Activated T-cell treated with anti-CD3 and anti-CD28 coated beads, Interleukin-2, amount 50 U/mL, for 24 hours (primary cell): ENCODE data around the gene TBCA.
"Not testable (repeated sequence)": the region's sequence is repeated elsewhere in the genome, so short reads cannot be mapped to it uniquely, and the experiment has no call there.

Source experiments
- DNase-seq: peaks from one replicate; pipeline ENCODE4 v3.0.0-alpha.2; 2020
- H3K27ac Mint-ChIP-seq: 2 replicates; pipeline ENCODE4 v1.8.0; 2020; ENCODE audit warnings: mild to moderate bottlenecking, mixed read lengths
- H3K27me3 Mint-ChIP-seq: 2 replicates; pipeline ENCODE4 v1.8.0; 2020; ENCODE audit warnings: mixed read lengths
- H3K36me3 Mint-ChIP-seq: 2 replicates; pipeline ENCODE4 v1.8.0; 2020; ENCODE audit warnings: low read depth, mixed read lengths
- H3K4me1 Mint-ChIP-seq: 2 replicates; pipeline ENCODE4 v1.8.0; 2020; ENCODE audit warnings: low read depth, mixed read lengths
- H3K4me3 Mint-ChIP-seq: 2 replicates; pipeline ENCODE4 v1.8.0; 2020; ENCODE audit warnings: mild to moderate bottlenecking, moderate library complexity, mixed read lengths
- H3K9me3 Mint-ChIP-seq: 2 replicates; pipeline ENCODE4 v1.8.0; 2020; ENCODE audit warnings: mixed read lengths

TBCA gene

DNA sequence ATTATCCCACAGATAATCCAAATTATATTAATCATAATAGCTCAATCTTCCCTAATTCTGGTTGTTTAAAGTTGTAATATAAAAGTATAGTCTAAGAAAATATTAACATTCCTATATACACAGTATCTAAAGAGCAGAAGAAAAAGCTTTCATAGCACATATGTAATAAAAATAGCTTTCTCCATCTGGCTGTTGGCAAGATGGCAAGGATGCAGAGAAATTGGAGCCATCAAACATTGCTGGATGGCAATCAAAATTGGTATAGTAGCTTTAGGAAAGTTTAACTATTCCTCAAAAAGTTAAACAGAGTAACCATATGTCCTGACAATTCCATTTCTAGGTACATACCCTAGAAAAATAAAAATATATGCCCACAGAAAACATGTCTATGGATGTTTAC, 66.8 kb downstream of the TBCA start:
- H3K9me3 Mint-ChIP-seq = no peaks in the 10 kb centered on the region
- H3K27ac Mint-ChIP-seq = no peak overlapping the region
- no peaks in the 10 kb centered on the region for H3K27me3 Mint-ChIP-seq
- no peak for DNase-seq
- H3K36me3 Mint-ChIP-seq = peaks cover 43% of the 10 kb centered on the region
- H3K4me3 Mint-ChIP-seq = no peak overlapping the region
- H3K4me1 Mint-ChIP-seq = peaks cover 7% of the 10 kb centered on the region

DNA sequence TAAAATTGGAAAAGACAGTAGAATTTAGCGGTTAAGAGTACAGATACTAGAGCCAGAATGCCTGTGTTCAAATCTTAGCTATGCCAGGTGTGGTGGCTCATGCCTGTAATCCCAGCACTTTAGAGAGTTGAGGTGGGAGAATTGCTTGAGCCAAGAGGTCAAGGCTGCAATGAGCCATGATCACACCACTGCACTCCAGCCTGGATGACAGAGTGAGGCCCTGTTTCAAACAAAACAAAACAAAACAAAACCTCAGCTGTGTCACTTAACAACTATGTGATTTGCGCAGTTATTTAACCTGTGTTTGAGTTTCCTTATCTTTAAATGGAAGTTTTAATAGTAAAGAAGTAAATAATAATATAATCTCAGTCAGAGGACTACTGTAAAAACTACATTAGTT, 68.3 kb downstream of the TBCA start:
- Mint-ChIP-seq H3K27ac (no peak overlapping the region), H3K36me3 (peaks cover 56% of the 10 kb centered on the region), H3K27me3 (no peaks in the 10 kb centered on the region), H3K4me1 (peaks cover 7% of the 10 kb centered on the region), H3K9me3 (no peaks in the 10 kb centered on the region), H3K4me3 (no peak overlapping the region)
- DNase-seq = no peak

DNA sequence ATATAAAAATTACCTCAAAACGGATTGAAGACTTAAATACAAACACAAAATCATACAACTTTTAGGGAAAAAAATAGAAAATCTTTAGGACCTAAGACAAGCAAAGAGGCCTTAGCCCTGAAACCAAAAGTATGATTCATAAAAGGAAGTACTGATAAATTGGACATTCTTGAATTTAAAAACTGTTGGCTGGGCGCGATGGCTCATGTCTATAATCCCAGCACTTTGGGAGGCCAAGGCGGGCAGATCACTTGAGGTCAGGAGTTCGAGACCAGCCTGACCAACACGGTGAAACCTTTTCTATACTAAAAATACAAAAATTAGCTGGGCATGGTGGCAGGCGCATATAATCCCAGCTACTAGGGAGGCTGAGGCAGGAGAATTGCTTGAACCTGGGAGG, 76.6 kb downstream of the TBCA start:
- not testable (repeated sequence) for DNase-seq, H3K4me3 Mint-ChIP-seq, H3K27me3 Mint-ChIP-seq, H3K9me3 Mint-ChIP-seq, H3K27ac Mint-ChIP-seq
- peaks cover 91% of the 10 kb centered on the region for H3K36me3 Mint-ChIP-seq
- peaks cover 43% of the 10 kb centered on the region for H3K4me1 Mint-ChIP-seq

DNA sequence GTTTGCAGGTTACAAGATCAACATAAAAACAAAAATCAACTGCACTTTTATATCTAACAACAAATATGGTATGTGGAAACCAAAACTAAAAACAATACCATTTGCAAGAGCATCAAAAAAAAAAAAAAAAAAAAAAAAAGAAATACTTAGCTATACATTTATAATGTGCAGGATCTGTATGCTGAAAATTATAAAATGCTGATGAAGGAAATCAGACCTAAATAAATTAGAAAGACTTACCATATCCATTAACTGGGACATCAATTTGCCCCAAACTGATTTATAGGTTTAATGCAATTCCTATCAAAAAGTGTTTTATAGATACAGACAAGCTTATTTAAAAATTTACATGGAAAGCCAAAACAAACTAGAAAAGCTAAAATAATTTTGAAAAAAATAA, 77.2 kb downstream of the TBCA start:
- Mint-ChIP-seq H3K36me3 (peaks cover 91% of the 10 kb centered on the region), H3K27me3 (no peaks in the 10 kb centered on the region), H3K4me3 (no peak overlapping the region), H3K27ac (no peak overlapping the region), H3K9me3 (peaks cover 2% of the 10 kb centered on the region), H3K4me1 (peaks cover 45% of the 10 kb centered on the region)
- DNase-seq = no peak

DNA sequence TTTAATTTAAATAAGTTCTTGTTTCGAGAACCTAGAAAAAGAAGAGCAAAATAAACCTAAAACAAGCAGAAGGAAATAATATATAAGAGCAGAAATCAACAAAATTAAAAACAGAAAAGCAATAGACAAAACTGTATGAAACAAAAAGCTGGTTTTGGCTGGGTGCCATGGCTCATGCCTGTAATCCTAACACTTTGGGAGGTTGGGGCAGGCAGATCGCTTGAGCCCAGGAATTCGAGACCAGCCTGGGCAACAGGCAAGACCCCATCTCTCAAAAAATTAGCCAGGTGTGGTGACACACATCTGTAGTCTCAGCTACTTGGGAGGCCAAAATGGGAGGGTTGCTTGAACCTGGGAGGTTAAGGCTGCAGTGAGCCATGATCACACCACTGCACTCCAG, 78.4 kb downstream of the TBCA start:
- peaks cover 2% of the 10 kb centered on the region for H3K9me3 Mint-ChIP-seq
- H3K4me3 Mint-ChIP-seq = no peak overlapping the region
- peaks cover 45% of the 10 kb centered on the region for H3K4me1 Mint-ChIP-seq
- H3K36me3 Mint-ChIP-seq = peaks cover 91% of the 10 kb centered on the region
- no peak for DNase-seq
- no peak overlapping the region for H3K27ac Mint-ChIP-seq
- no peaks in the 10 kb centered on the region for H3K27me3 Mint-ChIP-seq

DNA sequence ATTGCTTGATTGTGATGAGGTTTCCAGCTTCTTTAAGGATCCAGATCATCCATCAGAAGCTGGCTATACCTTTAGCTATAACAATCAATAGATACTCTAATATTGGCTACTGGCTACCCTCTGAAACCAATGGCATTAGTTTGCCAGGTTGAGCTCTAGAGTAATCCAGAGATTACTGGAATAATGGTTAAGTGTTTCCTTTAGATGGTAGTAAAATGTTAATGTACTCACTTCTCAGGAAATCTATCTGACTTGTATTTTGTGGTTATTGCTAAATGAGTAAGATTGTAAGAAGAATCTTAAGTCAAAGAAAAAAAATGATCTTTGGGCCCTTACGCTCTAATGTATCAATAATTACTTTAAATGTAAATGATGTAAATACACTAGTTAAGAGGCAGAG, 80.0 kb downstream of the TBCA start:
- peaks cover 2% of the 10 kb centered on the region for H3K9me3 Mint-ChIP-seq
- no peak for DNase-seq
- H3K36me3 Mint-ChIP-seq = peaks cover 91% of the 10 kb centered on the region
- H3K4me1 Mint-ChIP-seq = peaks cover 42% of the 10 kb centered on the region
- H3K4me3 Mint-ChIP-seq = no peak overlapping the region
- H3K27me3 Mint-ChIP-seq = no peaks in the 10 kb centered on the region
- no peak overlapping the region for H3K27ac Mint-ChIP-seq

DNA sequence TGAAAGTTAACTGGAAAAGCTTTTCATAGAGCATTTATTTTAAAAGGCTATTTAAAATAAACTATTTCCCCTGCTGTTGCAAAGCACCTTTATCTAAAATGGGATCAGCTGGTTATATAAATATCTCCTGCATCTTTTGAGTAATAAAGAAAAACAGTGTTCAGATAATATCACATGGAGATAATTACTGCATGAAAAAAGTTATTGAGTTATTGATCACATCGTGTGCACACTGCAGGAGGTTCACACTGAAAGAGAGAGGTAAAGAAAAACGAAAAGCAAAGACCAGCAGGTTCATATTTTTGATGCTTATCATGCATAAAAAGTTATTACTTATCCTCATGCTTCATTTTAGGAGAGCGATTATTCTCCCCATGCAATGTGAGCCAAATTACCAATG, 82.2 kb downstream of the TBCA start:
- Mint-ChIP-seq H3K4me1 (peaks cover 26% of the 10 kb centered on the region), H3K36me3 (peaks cover 83% of the 10 kb centered on the region), H3K27me3 (no peaks in the 10 kb centered on the region), H3K4me3 (no peak overlapping the region), H3K27ac (no peak overlapping the region), H3K9me3 (peaks cover 2% of the 10 kb centered on the region)
- DNase-seq = no peak

DNA sequence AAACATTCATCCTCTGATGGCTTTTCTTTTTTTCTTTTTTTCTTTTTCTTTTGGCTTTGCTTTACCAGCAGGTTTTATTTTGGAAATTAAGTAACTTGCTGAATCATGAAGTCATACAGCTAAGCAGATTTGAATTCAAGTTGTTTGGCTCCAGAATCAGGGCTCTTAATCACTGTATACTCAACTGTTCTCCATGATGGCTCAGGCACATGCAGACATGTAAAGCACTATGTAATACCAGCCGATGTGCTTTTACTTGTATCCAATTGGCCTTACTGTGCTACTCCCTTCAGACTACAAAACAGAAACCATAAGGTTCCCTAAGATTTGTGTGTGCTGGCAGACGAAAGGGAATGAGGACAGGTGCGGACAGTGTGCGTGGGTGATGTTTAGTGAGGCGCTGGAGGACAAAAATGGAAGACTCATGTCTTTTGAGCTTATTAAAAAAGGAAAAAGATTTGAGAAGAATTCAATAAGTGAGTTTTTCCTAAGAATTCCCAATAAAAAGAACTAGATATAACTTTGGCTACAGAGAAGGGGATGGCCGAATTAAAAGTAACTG, 92.9 kb downstream of the TBCA start:
- H3K27me3 Mint-ChIP-seq = peaks cover 7% of the 10 kb centered on the region
- peaks cover 10% of the 10 kb centered on the region for H3K36me3 Mint-ChIP-seq
- no peak overlapping the region for H3K27ac Mint-ChIP-seq
- H3K9me3 Mint-ChIP-seq = no peaks in the 10 kb centered on the region
- DNase-seq = no peak
- H3K4me1 Mint-ChIP-seq = no peaks in the 10 kb centered on the region
- no peak overlapping the region for H3K4me3 Mint-ChIP-seq

DNA sequence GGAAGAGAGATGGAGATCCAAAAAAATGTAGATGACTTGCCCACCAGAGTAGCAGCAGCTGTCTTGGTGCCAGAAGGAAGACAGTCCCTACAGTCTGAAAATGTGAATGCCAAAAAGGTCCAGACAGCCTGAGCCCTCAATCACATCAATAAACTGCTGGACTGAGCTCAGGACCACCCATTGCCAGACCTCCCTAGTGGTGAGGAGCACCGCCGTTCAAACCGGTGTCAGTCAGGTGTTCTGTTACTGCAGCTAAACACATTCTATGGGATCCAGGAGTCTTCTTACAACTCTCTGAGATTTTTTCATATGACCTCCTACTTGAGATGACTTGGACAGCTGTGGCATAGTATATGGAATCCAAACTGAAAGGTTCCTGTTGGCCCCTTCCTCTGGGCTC, 105.6 kb downstream of the TBCA start:
- no peaks in the 10 kb centered on the region for H3K36me3 Mint-ChIP-seq
- H3K9me3 Mint-ChIP-seq = peaks cover 10% of the 10 kb centered on the region
- no peak for DNase-seq
- peaks cover 37% of the 10 kb centered on the region for H3K27me3 Mint-ChIP-seq
- H3K27ac Mint-ChIP-seq = no peak overlapping the region
- no peaks in the 10 kb centered on the region for H3K4me1 Mint-ChIP-seq
- H3K4me3 Mint-ChIP-seq = no peak overlapping the region

DNA sequence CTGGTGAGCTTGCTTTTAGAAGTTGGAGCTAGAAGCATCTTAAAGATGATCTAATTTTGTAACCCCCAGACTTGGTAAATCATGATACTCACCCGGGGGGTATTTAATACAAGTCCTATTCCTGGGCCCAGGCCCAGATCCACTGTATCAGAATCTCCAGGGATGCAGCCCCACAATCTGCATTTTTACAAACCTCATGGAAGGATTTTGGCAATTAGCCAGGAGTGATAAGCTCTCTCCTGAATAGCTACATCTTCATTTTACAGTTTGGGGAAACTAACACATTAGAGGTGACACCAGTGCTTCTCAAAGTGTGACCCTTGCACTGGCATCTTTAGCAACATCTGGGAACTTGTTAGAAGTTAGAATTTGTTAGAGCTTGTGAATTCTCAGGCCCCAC, 106.5 kb downstream of the TBCA start:
- no peak for DNase-seq
- Mint-ChIP-seq H3K4me3 (no peak overlapping the region), H3K9me3 (peaks cover 4% of the 10 kb centered on the region), H3K36me3 (no peaks in the 10 kb centered on the region), H3K4me1 (no peaks in the 10 kb centered on the region), H3K27me3 (peaks cover 35% of the 10 kb centered on the region), H3K27ac (no peak overlapping the region)

DNA sequence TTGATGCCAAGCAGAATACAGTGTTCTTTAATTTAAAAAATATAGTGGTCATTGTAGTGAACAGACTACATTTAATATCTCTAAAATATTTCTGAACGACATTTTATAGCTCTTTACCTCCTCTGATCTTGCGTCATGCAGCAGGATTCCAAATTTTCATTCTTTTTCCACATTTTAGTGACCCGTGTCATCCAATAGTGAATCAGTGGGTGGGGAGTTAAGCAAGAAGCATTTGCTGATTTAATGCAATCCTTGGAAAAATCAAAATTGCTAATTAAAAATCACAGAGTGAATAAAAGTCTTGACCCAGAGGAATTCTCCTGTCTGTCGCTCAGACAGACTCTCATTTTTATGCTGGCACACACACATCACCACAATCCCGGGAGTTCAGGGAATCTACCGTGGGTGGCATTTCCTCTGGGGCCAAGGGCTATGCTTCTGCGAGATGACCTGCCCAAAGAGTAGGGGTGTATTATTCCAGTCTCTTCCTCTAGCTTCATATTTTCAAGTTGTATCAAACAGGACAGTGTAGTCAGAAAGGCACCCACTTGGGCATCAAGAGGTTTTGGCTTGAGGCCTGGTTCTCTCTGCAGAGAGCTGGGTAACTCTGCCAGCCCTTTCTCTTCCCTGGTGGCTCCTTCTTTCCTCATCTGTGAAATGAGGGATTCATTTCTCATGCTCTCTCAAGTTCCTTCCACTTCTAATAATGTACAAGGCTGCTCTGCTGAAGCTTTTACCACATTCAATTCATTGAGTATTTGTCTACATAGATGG, 112.9 kb downstream of the TBCA start:
- H3K4me3 Mint-ChIP-seq = no peak overlapping the region
- H3K36me3 Mint-ChIP-seq = no peaks in the 10 kb centered on the region
- peaks cover 42% of the 10 kb centered on the region for H3K27me3 Mint-ChIP-seq
- H3K4me1 Mint-ChIP-seq = peaks cover 19% of the 10 kb centered on the region
- no peak for DNase-seq
- no peaks in the 10 kb centered on the region for H3K9me3 Mint-ChIP-seq
- H3K27ac Mint-ChIP-seq = no peak overlapping the region

DNA sequence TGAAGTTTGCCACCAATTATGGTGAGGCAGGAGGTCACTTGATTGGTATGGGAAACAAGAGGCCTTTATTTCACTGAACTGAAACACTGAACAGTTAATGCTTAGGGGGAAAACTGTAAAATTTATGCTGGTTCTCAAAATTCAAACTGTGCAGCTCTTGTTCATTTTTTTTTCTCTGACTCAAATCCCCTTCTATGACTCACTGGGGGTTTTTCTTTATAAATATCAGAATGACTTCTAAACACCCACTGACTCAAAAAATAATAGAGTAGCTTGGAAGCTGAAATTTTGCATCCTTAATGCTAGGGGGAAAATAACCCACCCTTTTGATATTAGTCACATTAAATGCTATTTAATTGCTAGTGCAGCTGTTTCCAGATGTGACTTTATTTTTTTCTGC, 113.5 kb downstream of the TBCA start:
- Mint-ChIP-seq H3K27ac (no peak overlapping the region), H3K9me3 (no peaks in the 10 kb centered on the region), H3K4me1 (peaks cover 19% of the 10 kb centered on the region), H3K27me3 (peaks cover 46% of the 10 kb centered on the region), H3K4me3 (no peak overlapping the region), H3K36me3 (no peaks in the 10 kb centered on the region)
- no peak for DNase-seq

DNA sequence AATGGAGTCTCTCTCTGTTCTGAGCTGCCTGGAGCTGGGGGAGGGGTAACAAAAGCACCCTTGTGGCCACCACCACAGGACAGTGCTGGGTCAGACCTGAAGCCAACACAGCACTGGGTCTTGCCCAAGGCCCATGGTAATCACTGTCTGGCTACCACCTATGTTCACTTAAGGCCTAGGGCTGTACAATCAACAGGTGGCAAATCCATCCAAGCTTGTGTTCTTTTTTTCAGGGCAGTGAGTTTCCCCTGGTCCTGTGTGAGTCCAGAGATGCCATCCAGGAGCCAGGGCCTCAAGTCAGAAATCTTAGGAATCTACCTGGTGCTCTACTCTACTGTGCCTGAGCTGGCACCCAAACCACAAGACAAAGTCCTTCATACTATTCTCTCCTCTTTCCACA, 117.5 kb downstream of the TBCA start:
- peaks cover 72% of the 10 kb centered on the region for H3K27me3 Mint-ChIP-seq
- no peak overlapping the region for H3K4me3 Mint-ChIP-seq
- H3K4me1 Mint-ChIP-seq = peaks cover 19% of the 10 kb centered on the region
- DNase-seq = no peak
- H3K36me3 Mint-ChIP-seq = no peaks in the 10 kb centered on the region
- no peaks in the 10 kb centered on the region for H3K9me3 Mint-ChIP-seq
- no peak overlapping the region for H3K27ac Mint-ChIP-seq

DNA sequence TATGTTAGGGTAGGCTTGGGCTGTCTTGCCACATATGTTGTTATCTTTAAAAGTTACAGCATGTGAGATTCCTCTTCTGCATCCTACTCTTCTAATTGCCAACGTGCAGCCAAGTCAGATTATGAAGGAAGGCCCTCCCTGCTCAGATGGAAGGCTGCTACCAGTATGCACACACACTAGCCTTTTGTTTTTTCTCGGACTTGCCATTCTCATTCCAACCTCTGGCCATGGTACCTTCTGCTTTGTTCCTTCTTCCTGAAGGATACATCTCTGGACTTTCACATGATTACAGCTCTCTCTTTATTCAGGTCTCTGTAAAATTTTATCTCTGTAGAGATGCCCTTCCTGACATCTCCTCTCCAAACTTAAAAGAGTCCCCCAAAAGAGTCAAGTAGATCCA, 124.8 kb downstream of the TBCA start:
- H3K27ac Mint-ChIP-seq = no peak overlapping the region
- peaks cover 74% of the 10 kb centered on the region for H3K27me3 Mint-ChIP-seq
- H3K4me1 Mint-ChIP-seq = no peaks in the 10 kb centered on the region
- no peak for DNase-seq
- no peaks in the 10 kb centered on the region for H3K36me3 Mint-ChIP-seq
- no peak overlapping the region for H3K4me3 Mint-ChIP-seq
- no peaks in the 10 kb centered on the region for H3K9me3 Mint-ChIP-seq

DNA sequence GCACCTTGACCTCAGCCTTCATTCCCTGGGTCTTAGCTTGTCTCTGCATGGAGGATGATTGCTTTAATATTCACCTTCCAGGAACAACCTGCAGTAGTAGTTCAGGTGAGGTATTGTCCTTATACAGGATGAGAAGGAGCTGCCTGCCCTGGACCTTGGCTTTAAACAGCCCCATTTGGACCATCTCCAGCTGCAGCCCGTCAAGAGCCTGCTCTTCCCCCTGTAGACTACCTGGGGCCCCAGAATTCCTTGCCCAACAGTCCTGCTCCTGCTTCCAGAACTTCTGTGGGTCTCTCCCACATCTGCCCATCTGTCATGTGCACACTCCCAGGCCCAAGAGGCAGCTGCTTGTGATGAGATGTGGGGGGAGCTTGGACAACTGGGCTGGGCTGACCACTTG, 125.5 kb downstream of the TBCA start:
- Mint-ChIP-seq H3K27ac (no peak overlapping the region), H3K36me3 (no peaks in the 10 kb centered on the region), H3K4me3 (no peak overlapping the region), H3K4me1 (no peaks in the 10 kb centered on the region), H3K27me3 (peaks cover 77% of the 10 kb centered on the region), H3K9me3 (no peaks in the 10 kb centered on the region)
- DNase-seq = no peak
